C4-2B (cell line): ENCODE data around the gene ZNF536.

Experiments used
- ZFX ChIP-seq: fragments of 450-650 bp; IDR thresholded peaks from 2 replicates; pipeline ENCODE4 v1.6.1; 2017
- TF ChIP-seq, protein P1 (sequence below): fragments of 450-650 bp; conservative IDR thresholded peaks from 2 replicates; pipeline ENCODE4 v1.5.1; 2017; ENCODE audit warnings: mild to moderate bottlenecking

DNA sequence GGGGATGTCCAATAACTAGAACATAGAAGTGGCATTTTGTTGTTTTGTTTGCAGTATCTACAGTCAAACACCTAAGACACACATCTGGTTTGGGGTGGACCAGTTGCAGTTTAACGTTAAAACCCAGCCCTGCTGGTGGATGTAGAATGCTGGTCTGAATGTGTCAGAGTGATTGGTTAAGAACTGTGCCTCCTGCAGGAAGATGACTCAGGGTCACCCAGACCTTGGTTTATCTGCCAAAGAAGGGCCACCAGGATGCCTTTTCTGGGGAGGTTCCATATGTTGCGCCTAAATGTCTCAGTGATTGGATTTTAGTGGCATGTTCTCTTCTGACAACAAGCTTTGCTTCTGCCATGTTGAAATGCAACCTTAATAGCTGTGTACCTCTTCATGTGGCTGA lies 23.1 kb downstream of the ZNF536 start:
- TF ChIP-seq, protein P1, sequence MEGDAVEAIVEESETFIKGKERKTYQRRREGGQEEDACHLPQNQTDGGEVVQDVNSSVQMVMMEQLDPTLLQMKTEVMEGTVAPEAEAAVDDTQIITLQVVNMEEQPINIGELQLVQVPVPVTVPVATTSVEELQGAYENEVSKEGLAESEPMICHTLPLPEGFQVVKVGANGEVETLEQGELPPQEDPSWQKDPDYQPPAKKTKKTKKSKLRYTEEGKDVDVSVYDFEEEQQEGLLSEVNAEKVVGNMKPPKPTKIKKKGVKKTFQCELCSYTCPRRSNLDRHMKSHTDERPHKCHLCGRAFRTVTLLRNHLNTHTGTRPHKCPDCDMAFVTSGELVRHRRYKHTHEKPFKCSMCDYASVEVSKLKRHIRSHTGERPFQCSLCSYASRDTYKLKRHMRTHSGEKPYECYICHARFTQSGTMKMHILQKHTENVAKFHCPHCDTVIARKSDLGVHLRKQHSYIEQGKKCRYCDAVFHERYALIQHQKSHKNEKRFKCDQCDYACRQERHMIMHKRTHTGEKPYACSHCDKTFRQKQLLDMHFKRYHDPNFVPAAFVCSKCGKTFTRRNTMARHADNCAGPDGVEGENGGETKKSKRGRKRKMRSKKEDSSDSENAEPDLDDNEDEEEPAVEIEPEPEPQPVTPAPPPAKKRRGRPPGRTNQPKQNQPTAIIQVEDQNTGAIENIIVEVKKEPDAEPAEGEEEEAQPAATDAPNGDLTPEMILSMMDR: no peak
- TF ChIP-seq ZFX: no peak
